Fibroblast of skin of left quadriceps (primary cell): ENCODE results near the gene ANXA1.

Experiments
- DNase-seq, 2 experiments: peaks; one replicate each; pipeline ENCODE4 v3.0.0-alpha.2; 2013; ENCODE audit warnings: low read depth in 2 of 2

ANXA1 gene

DNA sequence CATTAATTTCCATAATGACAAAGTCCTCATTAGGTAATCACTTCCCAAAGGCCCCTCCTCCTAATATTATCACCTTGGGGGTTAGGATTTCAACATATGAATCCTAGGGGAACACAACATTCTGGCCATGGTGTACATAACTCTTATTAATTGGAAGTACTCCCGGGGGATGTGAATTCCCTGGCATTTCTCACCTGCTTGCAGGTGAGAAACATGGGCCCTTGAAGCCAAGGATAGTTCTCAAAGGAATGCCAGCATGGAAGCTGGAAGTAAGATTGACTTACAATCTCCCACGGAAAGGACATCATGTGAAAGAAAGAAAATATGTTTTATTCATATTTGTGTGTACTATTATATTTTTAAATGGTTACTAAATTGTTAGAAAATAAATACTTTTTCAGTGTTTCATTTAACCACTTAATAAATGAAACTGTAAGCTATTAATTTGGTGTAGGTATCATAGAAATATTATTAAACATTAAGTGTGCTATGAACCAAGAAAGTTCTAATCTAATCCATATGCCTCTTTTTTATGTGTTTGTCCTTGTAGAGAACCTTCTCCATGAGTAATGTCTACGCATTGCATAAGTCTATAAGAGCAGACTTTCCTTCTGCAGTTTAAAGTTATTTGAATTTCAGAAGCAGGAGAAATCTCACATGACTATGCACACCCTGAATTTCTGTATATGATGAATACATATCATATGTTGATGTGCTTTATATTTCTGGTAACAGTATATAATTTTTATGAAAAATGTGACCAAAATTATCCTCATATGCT lies 59.4 kb downstream of the ANXA1 start:
- DNase-seq = peak in 1 of 2 experiments; percentile 7

DNA sequence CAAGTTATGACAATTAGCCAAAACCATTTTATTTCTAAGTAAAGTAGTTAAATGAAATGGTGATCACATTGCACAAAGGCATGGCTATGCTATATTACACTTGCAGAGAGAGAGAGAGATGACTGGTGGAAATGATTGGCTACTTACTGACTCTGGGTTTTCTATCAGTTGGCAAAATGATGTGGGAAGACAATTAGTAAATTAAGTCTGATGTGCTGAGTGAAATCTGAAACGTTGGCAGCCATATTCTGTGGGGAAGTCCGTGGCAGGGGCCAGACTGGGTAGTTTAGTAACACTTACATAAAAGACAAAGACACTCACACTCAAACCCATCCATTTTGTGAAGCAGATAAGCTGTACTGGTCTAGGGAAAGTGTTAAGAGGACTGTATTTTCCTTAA lies 61.6 kb downstream of the ANXA1 start:
- DNase-seq = no peak

DNA sequence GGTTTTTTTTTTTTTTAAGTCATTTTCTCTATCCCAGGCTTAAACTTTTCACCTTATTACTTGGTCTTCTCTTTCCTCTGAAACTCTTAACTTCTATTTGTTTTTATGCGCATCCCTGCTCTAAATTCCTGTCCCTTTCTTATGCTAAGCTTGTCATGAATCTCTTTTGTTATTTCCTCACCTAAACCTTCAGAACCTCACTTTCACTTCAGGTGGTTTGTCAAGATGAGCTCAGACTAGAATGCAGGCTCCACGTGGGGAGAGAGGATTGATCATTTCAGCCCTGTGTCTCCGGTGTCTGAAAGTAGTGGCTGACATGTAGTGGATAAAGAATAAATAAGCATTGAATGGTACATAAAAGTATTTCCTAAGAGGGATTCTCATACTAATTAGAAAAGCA lies 63.6 kb downstream of the ANXA1 start:
- no peak for DNase-seq

DNA sequence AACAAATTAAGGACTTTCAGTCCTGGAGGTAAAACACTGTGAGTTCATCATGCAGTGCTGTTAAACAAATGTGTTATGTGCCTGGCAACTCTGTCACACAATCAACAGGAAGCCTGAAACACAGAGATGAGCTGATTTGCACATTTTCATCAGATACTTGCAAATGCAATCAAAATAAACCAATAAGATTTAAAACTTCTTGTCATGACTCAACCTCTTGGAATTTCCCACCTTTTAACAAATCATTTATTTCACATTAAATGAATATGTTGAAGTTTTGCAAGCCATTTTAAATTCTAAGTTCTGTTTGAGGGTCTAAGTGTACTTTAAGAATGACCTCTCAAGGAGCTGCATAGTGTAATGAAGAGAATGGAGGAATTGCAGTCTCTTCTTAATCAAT lies 64.4 kb downstream of the ANXA1 start:
- DNase-seq = no peak
